NCI-H1092 treated with DMSO at 0.1 percent for 48 hours (cell line): ENCODE data around the gene ARHGAP22.

Experiments
- DNase-seq: peaks from one replicate; lab custom pipeline; 2025; lab: John Stamatoyannopoulos, UW

ARHGAP22 gene

DNA sequence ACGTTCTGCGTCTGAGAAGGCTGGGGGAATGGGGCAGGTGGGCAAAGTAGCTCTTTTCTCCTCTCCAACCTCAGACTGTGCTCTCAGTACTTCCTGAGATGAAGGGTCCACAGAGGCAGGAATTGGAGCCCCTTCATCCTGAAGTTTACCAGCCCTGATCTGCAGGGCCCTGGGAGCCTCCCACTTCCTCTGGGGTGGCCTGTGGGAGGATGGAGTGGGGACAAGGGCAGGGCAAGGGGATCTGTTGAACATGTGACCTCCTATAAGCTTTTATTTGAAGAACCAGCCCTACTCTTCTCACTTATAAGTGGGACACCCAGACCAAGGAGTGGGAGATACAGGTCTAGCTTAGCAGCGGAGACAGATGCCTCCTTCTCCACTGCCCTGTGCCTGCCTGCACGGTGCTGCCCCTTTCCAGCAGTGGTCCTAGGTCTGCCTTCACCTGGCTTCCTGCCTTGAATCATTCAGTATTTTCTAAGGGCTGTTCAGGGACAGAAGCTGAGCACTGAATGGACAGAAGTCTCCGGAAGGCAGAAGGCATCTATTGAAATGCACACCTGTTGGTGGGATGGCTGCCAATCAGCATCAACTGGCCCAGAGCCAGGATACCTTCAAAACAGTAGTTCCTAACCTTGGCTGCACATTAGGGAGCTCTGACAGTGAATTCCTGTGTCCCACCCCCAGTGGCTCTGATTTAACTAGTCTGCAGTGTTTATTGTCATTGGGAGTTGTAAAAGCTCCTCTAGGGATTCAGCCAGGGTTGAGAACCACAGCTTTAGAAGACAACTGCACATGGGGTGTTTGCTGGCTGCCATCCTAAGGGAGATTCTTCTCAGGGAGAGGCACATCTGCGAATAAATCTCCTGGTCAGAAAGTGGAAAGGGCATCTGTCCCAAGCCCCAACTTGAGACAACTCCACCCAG, 2.7 kb upstream of the ARHGAP22 start:
- peak; percentile 41 for DNase-seq

DNA sequence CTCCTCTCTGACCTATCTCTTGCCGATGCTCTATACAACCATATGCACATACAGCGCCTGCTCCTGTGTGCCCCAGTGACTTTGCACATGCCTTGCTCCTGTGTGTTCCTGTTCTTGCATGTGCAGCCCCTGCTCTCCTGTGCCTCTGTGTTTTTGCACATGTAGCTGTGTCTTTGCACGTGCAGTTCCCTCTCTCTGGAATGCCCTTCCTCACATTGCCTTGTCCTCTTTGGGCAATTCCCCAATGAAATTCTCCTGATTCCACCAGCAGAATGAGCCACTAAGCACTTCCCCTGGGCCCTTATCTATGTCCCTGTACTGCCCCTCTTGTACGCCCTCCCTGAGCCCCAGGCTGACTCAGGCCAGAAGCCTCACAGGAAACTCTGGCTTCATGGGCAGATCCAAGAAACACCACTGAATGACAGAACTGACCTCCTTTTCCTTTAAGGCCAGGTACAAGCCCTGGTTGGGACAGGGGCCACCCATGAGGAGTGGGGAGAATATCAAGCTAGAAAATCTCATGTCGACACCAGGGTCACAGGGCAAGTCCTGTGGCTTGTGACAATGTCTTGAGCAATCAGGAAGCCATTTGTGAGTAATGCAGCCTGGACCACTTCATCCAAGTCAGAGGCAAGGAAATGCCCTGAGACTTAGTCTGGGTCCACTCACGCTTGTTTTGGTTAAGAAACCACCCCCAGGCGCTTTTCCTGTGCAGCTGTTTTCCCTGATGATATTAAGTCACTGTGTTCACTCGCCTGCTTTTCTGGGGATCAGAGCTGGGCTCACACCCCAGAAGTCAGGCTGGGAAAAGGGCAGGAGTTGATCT, 1.9 kb upstream of the ARHGAP22 start:
- DNase-seq, result no peak

DNA sequence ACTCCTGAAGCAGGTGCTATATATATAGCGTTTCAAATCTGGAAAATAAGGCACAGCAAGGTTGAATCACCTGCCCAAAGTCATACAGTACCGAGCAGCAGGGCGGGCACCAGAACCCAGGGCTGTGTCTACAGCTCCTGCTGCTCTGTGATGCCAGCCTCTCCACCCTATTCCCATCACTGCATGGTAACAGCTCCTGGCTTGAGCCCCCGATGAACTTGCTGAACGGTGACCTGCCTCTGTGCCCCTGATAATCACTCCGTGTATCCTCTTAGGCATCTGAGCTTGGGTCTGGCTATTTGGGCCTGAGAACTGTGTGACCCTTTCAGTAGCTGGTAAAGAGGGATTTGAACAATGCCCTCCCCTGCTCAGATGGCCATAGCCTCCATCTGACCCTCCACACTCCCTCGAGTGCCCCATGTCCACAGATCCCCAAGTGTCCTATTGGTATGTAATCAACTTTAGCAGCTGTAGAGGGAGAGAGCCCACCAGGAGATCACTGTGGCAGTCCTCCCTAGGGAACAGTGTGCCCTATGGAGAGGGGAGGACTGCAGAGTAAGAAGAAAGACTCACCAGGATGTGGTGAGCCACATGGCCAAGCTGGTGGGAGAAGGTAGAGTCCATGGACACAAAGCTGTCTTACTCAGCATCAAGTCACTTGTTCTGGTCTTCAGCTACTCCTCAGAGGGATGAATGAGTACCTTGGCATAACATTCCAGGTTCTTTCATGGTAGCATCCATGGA, 1.1 kb upstream of the ARHGAP22 start:
- no peak for DNase-seq

DNA sequence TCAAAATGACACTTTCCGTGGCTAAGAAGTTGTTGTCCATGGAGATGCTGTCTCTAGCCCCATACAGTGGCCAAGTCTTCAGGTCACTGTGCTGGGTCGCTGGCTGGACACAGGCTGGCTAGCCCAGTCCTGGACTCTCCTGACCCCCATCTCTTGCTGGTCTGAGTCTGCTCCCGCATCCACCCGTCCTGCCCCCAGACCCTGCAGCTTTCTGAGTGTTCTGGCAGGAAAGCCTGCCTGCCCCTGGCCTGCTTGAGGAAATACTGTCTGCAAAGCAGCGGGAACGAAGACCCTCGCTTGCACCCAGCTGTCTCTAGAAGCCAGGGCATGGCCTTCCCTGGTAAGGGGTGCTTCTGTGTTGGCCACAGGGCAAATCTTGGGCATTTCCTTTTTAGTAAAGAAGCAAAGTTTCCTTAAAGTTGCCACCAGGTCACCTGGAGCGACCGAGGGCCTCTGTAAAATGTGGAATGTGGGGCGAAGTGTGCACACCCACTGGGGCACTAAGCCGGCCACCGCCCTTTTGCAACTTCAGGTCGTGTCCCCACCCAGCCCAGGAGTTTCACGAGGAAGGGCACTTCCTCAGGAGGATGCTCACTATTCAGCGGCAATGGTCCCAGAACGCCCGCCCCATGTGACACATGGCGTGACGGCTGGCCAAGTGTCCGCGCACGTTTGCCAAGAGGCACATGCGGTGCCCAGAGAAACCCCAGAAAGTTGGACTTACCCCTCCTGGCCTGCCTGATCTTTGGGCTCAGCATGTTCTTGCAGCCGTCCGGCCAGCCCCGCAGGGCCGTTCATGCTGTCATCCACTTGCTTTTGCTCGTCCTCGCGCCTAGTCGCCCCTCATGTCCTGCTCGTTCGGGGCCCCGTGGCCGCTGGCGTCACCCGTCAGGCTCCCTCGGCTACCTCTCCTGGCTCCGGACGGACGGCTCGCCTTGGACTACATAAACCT, 558 bp downstream of the ARHGAP22 start:
- no peak for DNase-seq

DNA sequence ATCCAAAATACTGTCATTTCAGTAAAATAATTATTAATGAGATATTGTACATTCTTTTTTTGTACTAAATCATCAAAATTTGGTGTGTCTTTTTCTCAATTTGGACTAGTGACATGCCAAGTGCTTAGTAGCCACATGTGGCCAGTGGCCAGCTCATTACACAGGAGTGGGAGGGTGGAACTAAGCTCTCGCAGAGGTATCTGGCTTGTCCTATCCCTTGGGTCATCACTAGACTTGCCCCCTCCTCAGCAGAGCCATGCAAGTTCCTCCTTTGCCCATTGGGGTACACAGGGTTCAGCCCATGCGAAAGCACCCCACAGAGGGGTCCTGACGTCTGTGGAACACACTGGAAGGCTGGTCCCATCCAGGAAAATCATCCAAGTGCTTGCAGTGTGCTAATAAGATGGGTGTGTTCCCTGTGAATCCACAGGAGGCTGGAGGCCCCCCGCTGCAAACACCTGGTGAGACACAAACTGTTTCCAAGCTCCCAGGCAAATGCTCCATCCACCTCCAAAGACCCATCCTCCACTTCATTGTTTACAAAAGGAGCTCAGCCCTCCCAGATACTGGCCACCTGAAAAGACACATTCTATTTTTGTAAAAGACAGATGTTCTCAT, 1.3 kb downstream of the ARHGAP22 start:
- no peak for DNase-seq

DNA sequence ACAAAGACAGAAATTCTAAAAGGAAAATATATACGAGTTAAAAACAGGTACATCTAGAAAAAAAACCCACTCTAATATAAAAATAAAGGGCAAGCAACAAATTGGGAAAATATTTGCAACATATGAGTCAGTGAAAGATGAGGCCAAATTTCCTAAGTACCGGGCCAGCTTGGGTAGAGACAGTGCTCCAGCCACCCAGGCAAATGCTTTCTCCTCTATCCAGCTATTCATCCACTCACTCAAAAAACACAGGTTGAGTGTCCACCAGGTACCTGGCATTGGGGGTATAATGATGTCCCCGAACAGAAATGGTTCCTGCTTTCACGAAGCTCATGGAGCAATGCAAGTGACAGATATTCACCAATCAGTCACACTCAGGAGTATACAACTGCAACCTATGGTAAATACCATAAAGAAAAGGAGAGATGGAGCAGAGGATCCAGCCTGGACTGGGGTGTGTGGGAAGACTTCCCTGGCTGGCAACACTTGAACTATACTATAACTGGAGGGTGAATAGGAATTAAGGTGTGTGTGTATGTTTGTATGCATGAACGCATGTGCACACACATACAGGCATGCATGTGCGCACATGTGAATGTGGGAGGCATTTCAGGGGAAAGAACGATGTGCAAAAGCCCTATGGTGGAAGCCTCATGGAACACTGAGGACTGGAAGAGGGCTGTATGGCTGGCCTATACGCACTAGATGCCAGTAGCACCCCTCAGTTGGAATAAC, 2.3 kb downstream of the ARHGAP22 start:
- no peak for DNase-seq

DNA sequence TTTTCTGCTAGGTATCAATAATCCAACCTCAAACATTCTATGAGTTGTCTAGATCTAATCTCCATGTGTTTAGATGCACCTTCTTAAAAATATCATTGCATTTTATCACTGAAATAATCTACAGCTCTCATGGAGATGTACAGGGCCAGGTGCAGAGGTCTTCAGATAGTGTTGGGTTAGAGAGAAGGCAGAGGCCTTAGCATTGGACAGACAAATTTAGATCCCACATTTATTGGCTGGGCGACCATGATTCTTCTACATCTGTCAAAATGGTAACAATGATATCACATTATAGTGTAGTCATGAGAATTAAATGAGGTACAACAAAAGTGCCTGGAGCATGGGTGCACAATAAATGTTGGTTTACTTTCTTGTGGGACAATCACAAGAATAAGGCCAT, 3.1 kb downstream of the ARHGAP22 start:
- no peak for DNase-seq

DNA sequence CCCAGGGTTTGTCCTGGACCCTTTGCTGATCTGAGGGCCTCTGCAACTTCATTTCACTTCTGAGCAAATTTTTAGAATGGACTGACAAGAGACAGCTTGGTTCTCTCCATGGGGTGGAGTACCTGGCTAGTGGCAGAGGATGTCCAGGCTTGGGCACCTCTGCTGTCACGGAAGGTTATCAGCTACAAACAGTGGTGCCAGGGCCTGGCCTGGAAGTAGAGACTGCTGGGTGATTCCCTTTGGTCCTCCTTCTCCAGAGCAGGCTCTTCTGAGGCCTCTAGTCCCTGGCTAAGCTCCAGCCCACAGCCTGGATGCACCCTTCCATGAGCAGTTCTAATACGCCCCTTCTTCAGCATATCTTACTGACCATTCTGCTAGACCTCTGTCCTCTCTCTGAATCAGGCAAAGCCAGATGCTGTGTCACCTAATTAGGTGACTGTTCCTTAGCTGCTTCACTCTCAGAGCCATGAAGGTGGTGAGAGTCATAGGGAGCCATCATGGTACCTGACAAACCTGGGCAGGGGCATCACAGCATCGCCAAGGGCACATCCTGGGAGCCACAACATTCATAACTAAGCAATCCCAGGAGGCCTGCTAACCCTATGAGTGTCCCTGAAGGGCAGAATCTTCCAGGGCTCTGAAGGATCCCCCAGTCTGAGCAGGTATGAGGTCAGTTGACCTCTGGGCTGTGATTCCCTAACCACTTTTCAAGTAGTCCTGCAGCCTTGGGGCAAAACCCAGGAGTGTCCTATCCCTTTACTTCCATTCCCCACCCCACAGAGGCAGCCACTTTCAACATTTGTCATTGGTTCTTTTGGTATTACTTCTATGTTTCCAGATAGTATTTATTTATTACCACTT, 4.0 kb downstream of the ARHGAP22 start:
- DNase-seq, result no peak

DNA sequence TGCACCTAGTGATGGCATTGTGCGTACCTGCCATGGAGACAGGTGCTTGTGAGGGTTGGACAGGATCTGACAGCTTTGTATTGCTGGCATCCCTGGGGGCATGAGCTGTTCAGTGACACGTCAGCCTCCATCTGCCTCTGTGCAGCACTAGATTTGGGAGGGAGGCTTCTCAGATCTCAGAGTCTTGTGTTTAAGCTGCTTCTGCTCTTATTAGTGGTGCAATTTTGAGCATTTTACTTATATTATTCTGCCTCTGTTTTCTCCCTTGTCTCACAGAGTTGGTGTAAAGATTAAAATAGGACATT, 5.1 kb downstream of the ARHGAP22 start:
- no peak for DNase-seq

DNA sequence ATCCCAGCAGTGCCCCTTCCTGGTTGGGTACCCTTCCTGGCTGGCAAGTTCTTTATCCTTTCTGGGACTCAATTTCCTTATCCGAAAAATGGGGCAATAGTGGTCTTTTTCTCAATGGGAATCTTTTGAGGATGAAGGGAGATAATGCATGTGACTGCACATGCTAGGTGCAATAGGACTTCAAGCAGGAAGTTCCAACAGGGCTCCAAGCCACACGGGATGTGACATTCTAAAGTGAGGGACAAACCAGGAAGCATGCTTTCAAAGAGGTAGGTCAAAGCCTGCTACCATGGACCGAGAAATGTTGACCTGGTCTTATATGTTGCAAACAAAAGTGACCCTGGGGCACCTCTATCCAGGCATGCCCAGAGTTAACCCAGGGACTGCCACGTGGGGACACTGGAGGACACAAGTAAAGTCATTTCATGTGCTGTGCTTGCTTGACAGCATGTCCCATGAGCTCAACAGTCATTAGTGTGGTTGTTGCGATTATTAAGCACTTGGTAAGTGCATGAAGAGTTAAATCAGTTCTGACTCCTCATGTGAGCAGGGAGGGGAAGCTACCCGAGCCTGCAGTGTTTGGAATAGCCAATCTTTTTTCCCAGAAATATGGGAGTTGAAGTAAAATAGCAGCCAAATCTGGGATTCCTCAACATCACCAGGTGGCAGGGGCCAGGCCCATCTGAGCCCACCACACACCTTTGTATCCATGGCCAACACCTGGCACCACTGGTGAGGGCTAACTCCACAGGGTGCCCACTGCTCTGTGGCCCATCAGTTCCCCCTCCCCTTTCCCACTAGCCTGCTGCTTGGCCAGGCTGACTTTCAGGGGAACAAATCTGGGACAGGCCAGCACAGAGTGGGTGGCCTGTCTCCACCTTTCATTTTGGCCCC, 5.7 kb downstream of the ARHGAP22 start:
- DNase-seq, result no peak

DNA sequence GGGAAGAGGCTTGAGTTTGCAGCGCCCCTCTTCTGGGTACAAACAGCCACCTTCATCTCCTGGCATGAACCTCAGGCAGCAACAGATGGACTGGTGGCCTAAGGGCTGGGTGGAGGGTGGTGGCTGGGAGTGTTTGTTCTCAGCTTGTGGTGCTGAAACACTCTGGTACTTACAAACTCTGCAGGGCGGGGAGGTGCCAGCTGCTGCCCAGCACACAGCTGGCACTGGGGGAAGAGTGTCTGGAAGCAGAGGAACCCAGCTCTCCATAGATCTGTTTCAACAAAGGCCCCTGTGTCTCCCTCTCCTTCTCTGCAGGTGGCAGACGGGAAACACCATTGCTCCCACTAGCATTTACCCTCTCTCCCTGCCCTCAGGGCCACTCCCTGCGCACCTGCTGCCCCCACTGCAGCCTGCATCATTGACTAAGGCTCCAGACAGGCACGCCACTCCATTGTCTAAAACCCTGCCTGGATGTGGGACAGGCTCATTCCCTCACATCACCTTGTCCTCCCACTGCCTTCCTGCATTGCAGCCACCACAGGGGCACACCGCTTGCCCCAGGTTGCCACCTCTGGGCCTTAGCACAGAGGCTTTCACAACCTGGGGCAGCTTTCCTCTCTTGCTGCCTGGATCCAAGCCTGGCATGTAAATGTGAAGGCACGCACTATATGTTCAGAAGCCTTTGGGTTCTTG, 6.5 kb downstream of the ARHGAP22 start:
- DNase-seq, result peak; percentile 86

DNA sequence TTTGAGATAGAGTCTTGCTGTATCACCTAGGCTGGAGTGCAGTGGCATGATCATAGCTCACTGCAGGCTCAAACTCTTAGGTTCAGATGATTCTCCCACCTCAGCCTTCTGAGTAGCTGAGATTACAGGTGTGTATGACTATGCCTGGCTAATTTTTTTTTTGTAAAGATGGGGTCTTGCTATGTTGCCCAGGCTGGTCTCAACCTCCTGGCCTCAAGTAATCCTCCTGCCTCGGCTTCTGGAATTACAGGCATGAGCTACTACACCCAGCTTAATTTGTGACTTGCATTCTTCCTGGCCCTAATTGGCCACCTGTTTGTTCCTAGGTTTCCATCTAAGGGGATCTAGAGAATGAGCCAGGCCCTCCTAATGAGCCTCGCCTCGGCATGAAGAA, 9.3 kb downstream of the ARHGAP22 start:
- DNase-seq, result no peak

DNA sequence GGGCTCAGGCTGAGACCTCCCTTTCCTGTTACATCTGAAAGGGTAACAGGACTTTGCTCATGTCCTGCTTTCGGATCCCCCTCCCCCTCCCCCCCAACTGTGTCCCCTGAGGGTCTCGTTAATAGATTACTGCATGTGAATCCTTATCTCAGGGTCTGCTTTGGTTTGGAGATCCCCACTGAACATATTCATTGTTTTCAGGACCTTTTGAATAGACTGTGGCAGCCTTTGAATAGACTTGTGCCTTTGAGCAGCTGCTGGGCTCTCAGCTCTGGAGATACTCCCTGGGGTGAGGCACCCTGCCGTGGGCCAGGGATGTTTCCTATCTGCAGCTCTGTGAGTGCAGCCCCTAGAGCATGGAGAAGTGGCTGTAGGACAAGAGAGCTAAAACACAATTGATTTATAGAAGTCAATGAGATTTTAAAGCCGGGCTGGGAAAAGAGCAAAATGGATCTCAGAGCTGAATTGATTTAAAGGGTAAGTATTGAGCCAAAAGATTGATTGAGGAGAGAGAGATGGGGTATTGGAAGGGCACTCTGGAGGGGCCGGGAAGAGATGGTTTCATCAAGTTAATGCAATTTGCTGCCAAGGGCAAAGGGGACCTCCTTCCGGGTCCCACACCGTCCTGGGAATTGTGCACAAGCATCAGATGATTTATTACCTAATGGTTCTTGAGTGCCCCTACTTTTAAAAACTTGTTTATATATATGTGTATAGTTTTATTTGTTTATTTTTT, 9.9 kb downstream of the ARHGAP22 start:
- peak; percentile 86 for DNase-seq

DNA sequence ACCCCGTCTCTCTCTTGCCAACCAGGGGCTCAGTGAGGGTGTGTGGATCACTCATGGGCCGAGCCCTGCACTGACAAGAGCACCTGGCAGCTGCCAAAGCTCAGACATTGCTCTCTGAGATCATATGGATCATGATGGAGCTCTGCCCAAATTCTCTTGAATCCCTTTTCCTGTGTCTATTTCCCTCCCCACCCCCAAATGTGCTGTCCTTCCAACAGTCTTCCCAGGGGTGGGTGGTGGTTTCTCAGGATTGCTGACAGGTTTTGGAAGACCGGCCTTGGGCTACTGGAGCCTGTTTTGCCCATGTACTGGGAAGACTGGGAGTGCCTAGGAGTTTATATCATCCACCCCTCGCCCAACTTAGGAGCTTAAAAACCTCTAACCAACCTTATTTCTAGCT, 10.5 kb downstream of the ARHGAP22 start:
- DNase-seq, result peak; percentile 61

DNA sequence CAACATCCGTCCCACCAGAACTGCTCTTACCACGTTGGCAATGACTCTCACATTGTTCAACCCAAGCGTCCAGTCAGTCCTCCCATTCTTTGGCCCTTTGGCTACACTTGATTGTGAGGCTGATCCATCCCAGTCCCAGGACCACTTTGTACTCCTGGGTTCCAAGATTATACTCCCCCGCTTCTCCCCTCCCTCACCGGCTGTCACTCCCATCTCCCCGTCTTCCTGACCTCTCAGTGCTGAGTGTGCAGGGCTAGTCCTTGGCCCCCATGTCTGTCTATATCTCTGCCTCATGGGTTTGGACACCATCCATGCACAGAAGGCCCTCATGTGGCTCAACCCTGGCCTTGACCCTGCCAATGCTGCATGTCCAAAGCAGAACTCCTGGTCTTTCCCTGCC, 12.5 kb downstream of the ARHGAP22 start:
- no peak for DNase-seq

DNA sequence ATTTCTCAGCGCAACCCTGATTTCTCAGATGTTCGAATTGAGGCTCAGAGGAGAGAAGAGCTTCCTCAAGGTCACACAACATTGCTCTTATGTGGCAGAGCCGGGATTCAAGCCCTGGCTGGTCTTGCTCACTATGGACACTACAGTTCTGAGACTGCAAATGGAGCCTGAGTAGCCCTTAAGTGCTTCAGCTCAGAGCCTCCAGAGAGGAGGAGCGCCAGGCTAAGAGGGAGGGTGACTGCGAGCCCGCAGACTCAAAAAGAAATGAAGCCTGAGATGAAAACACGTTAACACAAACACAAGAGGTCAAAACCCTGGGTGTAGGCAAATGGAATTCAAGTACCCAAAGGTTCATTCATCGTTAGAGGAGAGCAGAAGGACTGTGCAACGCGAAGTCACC, 13.9 kb downstream of the ARHGAP22 start:
- DNase-seq, result no peak

DNA sequence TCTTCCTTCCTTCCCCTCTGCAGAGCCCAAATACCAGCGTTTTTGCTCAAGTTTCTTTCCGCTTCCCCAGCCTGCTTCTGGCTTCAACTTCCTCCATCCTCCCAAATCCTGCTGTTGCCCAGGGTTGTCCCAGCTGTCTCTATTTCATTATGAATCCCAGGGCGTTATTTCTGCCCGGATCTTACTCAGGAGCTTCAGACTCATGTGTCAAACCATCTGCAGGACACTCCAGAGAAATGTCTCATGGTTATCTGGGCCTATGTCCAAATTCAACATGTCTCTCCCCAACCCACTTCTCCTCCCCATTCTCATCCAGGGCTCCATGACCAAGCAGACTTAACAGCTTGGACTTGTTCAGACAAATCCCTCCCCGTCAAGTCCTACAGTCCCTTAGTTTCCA, 15.6 kb downstream of the ARHGAP22 start:
- DNase-seq, result no peak
